GM12872 (cell line): ENCODE measurements around the gene LMTK2.

ENCODE experiments used
- CTCF ChIP-seq: IDR thresholded peaks from 3 replicates; pipeline ENCODE4 v1.5.1; 2011; ENCODE audit warnings: low read depth, mild to moderate bottlenecking, low read length, moderate library complexity; ENCODE audit not compliant: insufficient read depth

The LMTK2 gene

GRCh38 chr7:98123365-98123696, 16.7 kb downstream of the LMTK2 start:
- TF ChIP-seq CTCF = no peak

GRCh38 chr7:98125759-98126158, 19.1 kb downstream of the LMTK2 start:
- TF ChIP-seq CTCF = no peak

GRCh38 chr7:98126311-98127142, 19.9 kb downstream of the LMTK2 start:
- no peak for TF ChIP-seq CTCF

- no peak for TF ChIP-seq CTCF
These were observed 21.7 kb downstream of the LMTK2 start for GRCh38 chr7:98128346-98128745.

- no peak for TF ChIP-seq CTCF
These were observed 24.3 kb downstream of the LMTK2 start for GRCh38 chr7:98130959-98131358.

- TF ChIP-seq CTCF = no peak
These were observed 26.5 kb downstream of the LMTK2 start for GRCh38 chr7:98133181-98133580.

- TF ChIP-seq CTCF = no peak
These were observed 27.1 kb downstream of the LMTK2 start for GRCh38 chr7:98133621-98134303.
